Muscle of arm (tissue), 12 donors: Measurements from ENCODE around the gene PRDM16. TPM values are rescaled to one million over a fixed set of nuclear protein-coding genes. Genes with fewer than 3 reads are reported as not detected.

Experiments used
- DNase-seq: peaks from one replicate; pipeline ENCODE4 v3.0.0-alpha.2; 2013
- polyA plus RNA-seq, 12 donors: library from polyadenylated mRNA; unstranded; fragments of 120-200 nt; gene quantifications; one replicate each; pipeline ENCODE4 v1.2.1, GENCODE V29; 2013; ENCODE audit not compliant: insufficient read length in 12 of 12

Gene PRDM16
- polyA plus RNA-seq, 12 donors, result 0.66 to 2.0 (median 0.87) TPM; not detected in 2

DNA sequence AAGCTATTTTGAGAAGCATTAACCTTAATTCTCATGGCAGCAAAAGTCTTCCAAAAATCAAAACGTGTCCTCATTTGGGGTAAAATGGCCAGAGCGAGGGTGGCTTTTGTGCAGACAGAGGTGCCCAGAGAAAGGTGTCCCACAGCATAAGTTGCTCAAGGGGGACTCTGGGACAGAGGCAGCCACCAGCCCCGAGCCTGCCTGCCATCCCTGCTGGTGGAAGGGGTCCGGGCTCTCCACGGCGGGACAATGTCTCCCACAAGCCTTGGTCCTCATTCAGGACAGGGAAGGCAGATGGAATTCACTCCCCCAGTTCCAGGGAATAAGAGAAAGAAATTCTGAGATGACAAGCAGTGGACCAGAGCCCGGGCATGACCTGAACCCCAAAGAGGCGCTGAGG is 372.9 kb downstream of the PRDM16 start:
- no peak for DNase-seq

- no peak for DNase-seq
These were observed 373.3 kb downstream of the PRDM16 start for GRCh38 chr1:3442331-3442730.

GRCh38 chr1:3442901-3443300 is 373.9 kb downstream of the PRDM16 start:
- DNase-seq, result no peak

GRCh38 chr1:3443807-3444206 is 374.8 kb downstream of the PRDM16 start:
- DNase-seq, result no peak

- DNase-seq, result no peak
These were observed 375.3 kb downstream of the PRDM16 start for GRCh38 chr1:3444298-3444697.

- DNase-seq, result no peak
These were observed 375.7 kb downstream of the PRDM16 start for GRCh38 chr1:3444736-3445135.

GRCh38 chr1:3450202-3450863 is 381.3 kb downstream of the PRDM16 start:
- DNase-seq, result no peak

- DNase-seq, result no peak
These were observed 382.0 kb downstream of the PRDM16 start for GRCh38 chr1:3450983-3451382.

DNA sequence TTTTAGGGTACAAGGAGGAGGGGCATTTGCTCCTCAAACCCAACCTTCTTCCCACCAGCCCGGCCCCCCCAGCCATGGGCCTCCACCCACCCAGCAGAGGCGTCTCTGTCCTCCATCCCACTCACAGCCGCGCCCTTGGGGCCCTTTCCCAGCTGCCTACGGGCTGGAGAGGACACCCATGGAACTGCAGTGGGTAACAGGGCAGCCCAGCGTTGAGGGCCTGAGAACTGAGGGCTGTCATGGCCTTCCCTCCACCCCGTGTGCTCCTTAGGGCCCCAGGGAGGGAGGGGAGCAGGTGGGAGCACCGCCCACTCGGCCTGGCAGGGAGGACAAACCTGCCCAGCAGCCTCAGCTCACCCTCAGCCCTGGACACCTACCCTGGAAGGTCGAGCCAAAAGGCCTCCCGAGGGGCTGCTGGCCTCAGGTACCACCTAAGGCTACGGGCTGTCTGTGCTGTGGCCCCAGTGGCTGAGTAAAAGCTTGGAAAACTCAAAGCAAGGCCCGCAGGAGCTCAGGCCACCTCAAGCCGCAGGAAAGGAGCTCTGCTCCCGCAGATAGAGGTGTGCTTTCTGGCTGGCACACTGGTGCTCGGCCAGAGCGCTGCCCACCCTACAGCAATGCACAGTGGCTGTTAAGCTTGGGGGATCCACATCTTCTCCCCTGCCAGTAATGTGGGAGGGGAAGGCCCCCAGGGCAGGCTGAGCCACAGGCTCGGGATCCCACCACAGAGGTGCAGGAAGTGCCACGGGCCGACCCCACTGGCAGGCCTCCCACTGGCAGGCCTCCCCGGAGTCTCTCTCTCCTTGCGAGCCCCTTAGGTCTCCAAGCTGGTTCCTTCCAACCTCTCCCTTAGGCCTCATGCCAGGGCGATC is 383.2 kb downstream of the PRDM16 start:
- DNase-seq, result no peak

- no peak for DNase-seq
These were observed 383.8 kb downstream of the PRDM16 start for GRCh38 chr1:3452866-3453175.

DNA sequence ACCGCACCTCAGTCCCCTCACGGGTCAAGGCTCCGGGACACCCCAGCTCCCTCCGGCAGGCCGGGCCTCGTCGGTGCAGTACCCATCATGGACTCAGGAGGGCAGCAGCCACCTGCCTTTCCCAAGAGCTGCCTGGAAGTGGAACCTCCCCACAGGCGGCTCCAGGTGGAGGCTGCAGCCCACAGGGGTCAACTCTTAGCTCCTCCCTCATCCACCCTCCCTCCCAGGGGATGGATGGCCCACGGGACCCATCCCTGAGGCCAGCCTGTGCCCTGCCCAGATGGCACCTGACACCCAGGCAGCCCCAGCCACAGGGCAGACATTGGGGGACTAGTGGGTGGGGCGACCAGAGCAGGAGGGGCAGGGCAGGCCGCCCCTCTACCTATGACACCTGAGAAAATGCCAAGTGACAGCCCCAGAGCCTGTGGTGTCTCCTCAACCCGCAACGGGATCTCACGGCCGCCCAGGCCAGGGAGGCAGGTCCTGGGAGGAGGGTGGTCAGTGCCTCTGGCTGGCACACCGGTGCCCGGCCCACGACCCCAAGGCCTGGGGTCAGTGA is 384.3 kb downstream of the PRDM16 start:
- peak; percentile 60 for DNase-seq

GRCh38 chr1:3453891-3454810 is 385.1 kb downstream of the PRDM16 start, which contains the start of gene ARHGEF16:
ARHGEF16 (plus strand) TSS chr1:3454665; CDS start chr1:3463085, 8,420 bp downstream.
- DNase-seq, result no peak

DNA sequence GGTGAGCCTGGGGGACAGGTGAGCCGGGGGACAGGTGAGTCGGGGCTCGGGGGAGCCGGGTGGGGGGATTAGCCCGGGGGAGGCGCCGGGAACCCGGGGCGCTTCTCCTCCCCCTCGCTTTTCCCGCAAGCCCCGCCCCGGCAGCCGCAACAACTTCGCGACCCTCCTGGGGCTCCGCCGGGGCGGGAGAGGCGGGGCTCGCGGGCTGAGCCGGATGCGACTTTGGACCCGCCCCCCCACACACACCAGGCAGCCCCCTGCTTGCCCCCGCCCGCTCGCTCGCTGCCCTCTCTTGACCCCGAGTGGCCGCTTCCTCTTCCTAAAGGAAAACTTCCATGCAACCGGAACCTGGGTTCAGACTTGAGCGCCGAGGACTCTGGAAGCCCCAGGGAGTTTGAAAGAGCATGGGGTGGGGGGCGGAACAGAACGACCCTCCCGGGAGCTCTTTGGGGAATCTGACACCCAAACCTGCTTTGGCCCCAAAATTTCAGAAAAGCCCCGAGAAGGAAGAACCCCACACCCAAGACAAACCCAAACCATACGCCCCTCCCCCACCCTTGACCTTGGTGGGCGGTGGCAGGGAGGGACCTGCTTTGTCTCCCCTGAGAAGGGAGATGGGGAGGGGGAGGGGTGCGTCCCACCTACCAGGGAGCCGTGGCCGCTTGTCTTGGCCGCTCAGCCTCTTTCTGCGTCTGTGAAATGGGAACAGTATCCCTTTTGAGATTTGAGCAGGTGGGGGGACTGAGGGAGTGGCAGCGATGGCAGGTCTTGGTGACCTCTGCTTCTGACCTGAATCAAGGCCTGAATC is 386.0 kb downstream of the PRDM16 start:
- no peak for DNase-seq

GRCh38 chr1:3455670-3456448 is 386.9 kb downstream of the PRDM16 start:
- no peak for DNase-seq

GRCh38 chr1:3456449-3456963 is 387.5 kb downstream of the PRDM16 start:
- DNase-seq, result no peak

- no peak for DNase-seq
These were observed 388.2 kb downstream of the PRDM16 start for GRCh38 chr1:3456964-3457909.

DNA sequence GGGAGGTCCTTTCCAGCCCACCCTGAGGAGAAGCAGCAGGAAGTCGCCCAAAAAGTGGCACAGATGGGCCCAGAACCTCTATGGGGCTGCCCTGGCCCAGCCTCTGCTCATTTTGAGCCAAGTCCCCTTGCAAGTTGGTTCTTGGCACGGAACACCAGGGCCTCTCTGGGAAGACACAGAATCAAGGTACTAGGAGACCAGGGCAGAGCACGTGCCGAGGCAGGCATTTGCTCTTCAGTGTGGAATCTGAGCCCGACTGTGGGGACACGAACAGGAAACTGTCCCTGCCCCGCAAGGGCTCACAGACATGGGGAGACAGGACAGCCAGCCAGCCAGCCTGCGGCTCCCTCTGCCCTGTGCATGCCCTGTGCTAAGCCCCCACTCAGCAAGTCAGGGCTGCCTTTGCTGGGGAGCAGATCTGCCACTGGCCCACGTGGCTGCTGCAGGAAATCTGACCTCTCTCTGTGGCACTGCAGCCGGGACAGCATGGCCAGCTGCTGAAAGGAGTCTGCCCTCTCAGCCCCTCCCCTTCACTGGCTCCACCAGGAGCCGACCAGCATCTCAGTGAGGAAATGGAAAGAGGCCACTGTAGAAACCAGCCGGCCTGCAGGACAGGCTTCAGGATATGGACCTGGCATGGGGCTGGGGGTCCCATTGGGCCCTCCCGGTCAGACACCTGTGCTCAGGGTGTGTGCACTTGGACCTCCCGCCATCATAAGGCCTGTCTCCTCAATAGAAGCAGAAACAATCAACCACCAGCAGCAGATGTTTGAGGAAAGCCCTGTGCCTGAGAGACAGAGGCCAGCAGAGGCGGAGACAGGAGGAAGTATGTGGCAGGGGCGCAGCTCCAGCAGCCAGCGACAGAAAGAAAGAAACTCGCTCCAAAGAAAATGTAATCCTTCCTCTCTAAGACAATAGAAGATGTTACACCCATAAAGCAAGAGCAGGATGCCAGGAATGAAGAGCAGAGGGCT is 389.2 kb downstream of the PRDM16 start:
- no peak for DNase-seq
